Caki2 (cell line): Measurements from ENCODE around the gene PARD3B. TPM values are rescaled to one million over a fixed set of nuclear protein-coding genes. Genes with fewer than 3 reads are reported as not detected.

Experiments used
- DNase-seq: peaks from one replicate; pipeline ENCODE4 v3.0.0-alpha.2; 2015; ENCODE audit warnings: low read depth
- in situ Hi-C: cut with HindIII; loops from 2 replicates; pipeline ENCODE4 v1.10.0; 2016; ENCODE audit warnings: low sequenced_read_pairs, low pct_unique_long_range_greater_than_20kb, mixed read lengths
- total RNA-seq: library from RNA; depleted of rRNA; stranded (reverse); fragments of >200 nt; shearing (Covaris generic); gene quantifications from 2 replicates; pipeline ENCODE4 v1.2.3, GENCODE V29; 2014; ENCODE audit warnings: low replicate concordance

PARD3B gene
- total RNA-seq, 1 experiment from 2014 or later, result 3.8 TPM

GRCh38 chr2:205586626-205587025 is 1041.4 kb downstream of the PARD3B start:
- in situ Hi-C loops, result no loop called here
- DNase-seq, result no peak

DNA sequence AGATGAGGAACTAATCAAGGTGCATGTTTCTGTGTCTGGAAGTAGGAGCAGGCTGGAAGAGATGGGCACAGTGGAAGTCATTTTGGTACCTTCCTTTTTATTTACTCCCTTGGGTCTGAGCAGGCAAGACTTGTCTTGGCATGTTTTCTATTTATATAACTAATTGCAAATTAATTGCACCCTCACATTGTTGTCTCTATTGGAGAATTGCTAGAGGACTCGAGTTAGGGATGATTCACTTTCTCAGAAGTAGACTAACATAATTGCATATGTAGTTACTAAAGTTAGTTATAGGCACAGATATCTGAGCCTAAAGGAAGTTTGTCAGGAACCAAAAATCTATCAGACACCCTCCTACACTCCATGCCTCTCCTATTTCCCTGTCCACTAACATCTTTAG is 1044.2 kb downstream of the PARD3B start:
- DNase-seq, result no peak
- in situ Hi-C loops, result no loop called here

GRCh38 chr2:205590759-205591158 is 1045.5 kb downstream of the PARD3B start:
- in situ Hi-C loops, result no loop called here
- DNase-seq, result no peak

DNA sequence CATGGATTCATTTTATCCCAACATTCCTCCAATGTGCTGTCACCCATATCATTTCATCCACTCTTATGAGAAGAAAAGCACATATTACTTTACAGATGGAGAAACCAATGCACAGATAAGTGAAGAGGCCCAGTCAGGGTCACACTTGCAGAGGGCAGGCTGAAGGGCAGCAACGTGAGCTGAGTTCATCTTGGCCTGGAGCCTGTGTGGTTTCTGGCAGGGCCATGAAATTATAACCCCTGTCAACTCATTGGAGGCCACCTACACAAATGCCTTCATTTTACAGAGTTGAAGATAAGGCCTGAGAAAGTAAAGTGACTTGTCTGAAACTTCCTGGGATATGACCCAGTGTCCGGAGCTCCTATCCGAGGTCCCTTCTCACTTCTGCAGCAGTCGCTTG is 1048.6 kb downstream of the PARD3B start:
- DNase-seq, result no peak
- in situ Hi-C loops, result no loop called here

DNA sequence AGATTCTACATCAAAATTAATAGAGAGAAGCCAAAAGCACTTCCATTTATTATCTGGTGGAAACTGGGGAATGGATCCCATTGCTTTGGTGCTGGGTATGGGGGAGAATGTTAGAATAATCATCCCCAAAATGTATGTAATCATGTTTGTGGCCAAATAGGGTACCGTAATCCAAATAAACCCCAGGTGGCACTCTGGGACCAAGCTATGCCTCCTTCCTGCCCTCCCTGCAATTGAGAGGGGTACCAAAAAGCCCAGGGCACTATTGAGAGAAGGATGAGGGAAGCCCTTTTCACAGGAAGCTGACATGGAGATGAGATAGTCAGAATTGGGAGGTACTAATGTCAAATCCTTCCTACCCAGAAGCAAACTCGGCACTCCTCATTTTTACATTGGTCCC is 1051.3 kb downstream of the PARD3B start:
- no peak for DNase-seq
- in situ Hi-C loops, result no loop called here

GRCh38 chr2:205605638-205606304 is 1060.5 kb downstream of the PARD3B start:
- in situ Hi-C loops, result no loop called here
- DNase-seq, result no peak

GRCh38 chr2:205607146-205607545 is 1061.9 kb downstream of the PARD3B start:
- in situ Hi-C loops, result no loop called here
- DNase-seq, result no peak

GRCh38 chr2:205609113-205609512 is 1063.8 kb downstream of the PARD3B start:
- no peak for DNase-seq
- in situ Hi-C loops, result no loop called here

DNA sequence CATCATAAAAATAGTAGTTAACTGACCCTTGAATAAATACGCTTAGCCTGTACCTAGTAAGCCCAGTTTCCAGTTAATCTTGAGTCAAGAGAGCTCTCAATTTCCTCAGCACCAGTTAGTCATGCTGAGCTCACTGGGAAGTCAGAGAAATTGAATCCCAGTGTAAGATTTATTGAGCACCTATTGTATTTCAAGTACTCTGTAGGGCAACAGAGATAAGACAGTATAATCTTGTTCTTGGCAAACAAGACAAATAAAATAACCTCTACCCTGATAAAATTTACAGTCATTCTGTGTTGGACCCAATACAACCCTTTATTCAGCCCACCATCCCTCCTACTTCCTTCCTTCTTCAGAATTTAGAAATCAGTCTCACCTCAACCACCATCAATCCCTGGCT is 1065.2 kb downstream of the PARD3B start:
- no peak for DNase-seq
- in situ Hi-C loops, result no loop called here

DNA sequence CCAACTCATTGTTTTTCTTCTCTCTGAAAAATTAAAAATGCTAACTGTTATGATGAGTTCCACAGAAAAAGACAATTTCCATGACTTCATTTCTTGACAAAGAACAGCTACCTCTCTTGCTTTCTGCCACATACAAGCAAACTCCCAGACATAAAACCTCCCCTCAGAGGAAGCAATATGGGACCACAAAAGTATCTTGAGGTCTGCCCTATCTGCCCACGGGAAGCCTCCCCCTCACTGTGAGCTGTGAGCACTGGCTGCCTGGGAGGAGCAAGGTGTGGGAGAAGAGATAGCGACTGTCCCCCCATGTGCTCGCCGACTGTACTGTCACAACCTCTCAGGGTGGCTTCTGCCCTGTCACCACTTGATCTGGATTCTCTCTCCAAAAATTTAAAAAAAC is 1067.4 kb downstream of the PARD3B start:
- in situ Hi-C loops, result no loop called here

DNA sequence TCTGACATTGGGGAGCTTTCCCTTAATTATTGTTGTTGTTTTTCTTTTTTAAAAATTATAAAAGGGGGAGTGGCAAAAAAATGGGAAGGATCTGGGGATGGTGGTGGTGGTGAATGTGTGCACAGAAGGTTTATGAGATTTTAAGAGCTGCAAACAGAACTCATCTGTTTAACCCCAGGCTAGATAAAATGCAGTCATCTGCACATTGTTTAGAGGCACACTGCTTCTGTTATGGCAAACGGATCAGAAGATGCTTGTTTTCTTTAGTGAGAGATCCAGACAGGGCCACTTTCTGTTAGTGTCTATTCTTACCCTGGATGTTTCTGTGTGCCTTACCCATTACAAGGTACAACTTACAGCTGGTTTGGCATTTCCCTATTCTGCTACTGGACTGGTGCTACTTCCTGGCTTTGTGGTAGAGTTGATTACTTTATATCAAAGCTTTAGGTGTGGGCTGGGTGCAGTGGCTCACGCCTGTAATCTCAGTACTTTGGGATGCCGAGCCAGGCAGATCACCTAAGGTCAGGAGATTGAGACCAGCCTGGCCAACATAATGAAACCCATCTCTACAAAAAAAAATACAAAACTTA is 1068.8 kb downstream of the PARD3B start:
- in situ Hi-C loops, result no loop called here
- DNase-seq, result no peak

More for the DNA sequence above, 1067.4 kb downstream of the PARD3B start:
- no peak for DNase-seq

DNA sequence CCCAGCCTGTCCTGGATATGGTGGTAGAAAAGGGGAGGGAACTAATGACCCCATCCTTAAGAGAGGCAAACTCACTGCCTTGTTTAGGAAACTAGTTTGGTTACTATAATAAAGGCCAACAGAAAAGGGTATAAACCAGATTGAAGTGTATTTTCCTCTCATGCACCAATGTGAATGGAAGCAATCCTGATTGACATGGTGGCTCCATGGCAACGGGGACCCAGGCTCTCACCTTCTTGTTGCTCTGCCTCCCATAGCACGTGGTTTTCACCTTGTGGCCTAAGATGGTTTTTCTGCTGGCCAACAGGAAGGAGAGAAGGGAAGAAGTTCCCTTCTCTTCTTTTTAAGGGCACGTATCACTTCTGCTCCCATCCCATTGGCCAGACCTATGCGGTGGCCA is 1069.7 kb downstream of the PARD3B start:
- DNase-seq, result no peak
- in situ Hi-C loops, result no loop called here

GRCh38 chr2:205617905-205618304 is 1072.6 kb downstream of the PARD3B start:
- in situ Hi-C loops, result no loop called here
- no peak for DNase-seq

DNA sequence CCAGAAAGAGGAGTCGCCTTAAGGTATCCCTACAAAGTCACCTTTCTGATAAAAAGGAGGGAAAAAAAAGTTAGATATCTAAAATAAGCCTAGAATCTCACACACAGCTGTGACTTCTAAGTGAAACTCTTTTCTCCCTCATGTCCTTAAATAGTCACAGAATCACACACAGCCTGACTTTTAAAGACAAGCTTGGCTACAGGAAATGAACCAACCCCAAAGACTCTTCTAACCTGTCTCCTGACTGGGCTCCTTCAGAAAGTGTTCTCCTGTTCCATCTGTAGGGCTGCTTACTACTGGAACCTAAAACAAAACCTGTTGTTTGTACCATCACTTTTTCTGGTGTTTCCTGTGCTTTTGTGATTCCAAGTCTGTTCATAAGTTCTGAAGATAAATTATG is 1074.3 kb downstream of the PARD3B start:
- in situ Hi-C loops, result no loop called here
- DNase-seq, result no peak

- in situ Hi-C loops, result no loop called here
- DNase-seq, result no peak
Observed at GRCh38 chr2:205627085-205627484, 1081.8 kb downstream of the PARD3B start.

- no peak for DNase-seq
- in situ Hi-C loops, result no loop called here
Observed at GRCh38 chr2:205628422-205628821, 1083.1 kb downstream of the PARD3B start.

- no peak for DNase-seq
- in situ Hi-C loops, result no loop called here
Observed at GRCh38 chr2:205629091-205629776, 1084.0 kb downstream of the PARD3B start.

DNA sequence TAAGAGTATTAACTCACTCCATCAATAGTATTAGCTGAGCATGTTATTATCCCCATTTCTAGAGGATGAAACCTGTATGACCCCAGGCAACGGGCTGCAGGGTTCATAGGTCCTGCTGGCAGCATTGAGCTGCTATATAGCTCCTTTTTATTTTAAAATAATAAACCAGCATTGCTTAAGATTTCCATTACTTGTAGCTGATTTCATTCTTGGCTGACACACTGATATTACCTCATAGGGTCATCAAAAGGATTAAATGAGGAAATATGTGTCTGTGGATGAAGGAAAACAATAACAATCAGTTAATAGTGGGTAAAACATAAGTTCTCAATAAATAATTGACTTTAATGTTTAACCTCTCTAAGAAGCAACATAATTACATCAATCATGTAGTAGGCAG is 1088.7 kb downstream of the PARD3B start:
- in situ Hi-C loops, result no loop called here
- no peak for DNase-seq

DNA sequence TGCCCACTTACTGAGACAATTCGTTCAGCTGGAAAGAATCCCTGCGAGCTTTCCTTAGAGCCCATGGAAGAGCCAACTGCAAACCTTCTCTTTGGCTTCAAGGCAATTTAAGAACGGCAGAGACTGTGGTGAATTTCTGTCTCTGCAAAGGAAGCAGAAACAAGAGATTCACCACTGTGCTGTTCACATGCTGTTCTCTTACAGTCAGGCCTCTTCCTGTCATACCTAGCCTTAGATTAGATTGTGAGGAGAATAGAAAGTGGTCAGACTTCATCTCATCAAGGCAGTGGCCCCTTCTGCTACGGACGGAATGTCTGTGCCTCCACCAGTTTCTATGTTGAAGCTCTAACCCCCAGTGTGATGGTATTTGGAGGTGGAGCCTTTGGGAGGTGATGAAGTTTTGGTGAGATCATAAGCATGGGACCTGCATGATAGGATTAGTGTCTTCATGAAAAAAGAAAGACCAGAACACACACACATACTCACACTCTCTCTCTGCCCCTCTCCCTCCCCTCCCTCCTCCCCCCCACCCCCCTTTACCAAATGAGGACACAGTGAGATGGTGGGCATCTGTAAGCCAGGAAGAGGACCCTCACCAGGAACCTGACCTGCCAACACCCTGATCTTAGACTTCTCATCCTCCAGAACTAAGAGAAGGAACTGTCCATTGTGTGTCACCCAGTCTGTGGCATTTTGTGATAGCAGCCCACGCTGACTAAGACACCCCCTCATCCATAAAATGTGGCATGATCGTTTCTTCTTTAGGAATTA is 1091.5 kb downstream of the PARD3B start:
- in situ Hi-C loops, result no loop called here
- no peak for DNase-seq
